ENCODE results near the gene ERBB2.

Gene ERBB2

DNA sequence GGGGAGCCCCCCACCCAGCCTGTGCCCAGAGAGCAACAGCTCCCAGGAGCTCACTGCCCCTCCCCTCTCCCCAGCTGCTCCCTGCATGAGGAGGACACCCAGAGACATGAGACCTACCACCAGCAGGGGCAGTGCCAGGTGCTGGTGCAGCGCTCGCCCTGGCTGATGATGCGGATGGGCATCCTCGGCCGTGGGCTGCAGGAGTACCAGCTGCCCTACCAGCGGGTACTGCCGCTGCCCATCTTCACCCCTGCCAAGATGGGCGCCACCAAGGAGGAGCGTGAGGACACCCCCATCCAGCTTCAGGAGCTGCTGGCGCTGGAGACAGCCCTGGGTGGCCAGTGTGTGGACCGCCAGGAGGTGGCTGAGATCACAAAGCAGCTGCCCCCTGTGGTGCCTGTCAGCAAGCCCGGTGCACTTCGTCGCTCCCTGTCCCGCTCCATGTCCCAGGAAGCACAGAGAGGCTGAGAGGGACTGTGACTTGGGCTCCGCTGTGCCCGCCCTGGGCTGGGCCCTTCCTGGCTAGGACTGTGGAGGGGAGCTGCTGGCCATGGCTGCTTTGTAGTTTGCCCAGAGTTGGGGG, 34.1 kb upstream of the ERBB2 start:
- DNase-seq (ENCODE audit: low read depth, low spot score): no peak

DNA sequence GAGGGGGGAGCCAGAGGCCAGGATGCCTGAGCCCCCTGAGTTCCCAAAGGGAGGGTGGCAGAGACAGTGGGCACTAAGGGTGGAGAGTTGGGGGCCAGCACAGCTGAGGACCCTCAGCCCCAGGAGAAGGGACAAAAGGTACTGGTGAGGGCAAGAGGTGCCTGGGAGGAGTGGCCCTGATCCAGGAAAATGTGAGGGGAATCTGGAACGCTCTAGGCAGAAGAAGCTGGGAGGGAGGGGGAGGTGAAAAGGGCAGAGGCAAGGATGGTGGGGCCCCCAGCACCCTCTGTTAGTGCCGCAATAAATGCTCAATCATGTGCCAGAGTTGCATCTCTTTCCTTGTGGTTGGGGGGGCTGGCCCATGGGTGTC, 33.6 kb upstream of the ERBB2 start:
- DNase-seq (ENCODE audit: low read depth, low spot score): no peak

DNA sequence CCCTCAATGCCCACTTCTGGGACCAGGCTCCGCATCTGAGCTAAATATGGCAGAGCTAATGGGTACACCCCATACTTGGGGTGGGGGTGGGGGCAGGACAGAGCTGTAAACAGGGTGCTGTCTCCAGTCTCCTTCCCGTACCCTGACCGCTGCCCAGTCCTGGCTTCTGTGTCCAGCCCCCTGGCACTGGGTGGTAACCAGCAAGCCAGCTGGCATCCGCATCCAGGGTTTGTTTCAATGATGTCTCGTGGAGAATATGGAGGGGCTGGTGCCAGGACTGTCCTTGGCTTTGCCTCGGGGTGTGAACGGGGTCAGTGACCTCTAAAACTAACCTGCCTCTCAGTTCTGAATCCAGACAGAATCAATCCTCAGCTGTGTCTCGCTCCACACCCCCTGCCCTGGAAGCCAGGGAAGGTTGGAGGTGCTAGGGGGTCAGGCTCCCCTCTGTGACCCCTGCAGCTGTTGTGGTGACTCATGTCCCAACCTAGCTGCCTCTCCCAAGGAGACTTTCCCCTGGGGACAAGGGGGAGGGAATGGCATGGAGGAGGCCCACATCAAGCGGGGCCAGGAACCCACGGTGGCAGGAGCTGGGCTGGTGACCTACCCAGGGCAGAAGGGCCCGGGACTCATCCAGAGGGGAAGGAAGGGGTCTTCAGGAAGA, 33.1 kb upstream of the ERBB2 start:
- no peak for DNase-seq (ENCODE audit: low read depth, low spot score)

DNA sequence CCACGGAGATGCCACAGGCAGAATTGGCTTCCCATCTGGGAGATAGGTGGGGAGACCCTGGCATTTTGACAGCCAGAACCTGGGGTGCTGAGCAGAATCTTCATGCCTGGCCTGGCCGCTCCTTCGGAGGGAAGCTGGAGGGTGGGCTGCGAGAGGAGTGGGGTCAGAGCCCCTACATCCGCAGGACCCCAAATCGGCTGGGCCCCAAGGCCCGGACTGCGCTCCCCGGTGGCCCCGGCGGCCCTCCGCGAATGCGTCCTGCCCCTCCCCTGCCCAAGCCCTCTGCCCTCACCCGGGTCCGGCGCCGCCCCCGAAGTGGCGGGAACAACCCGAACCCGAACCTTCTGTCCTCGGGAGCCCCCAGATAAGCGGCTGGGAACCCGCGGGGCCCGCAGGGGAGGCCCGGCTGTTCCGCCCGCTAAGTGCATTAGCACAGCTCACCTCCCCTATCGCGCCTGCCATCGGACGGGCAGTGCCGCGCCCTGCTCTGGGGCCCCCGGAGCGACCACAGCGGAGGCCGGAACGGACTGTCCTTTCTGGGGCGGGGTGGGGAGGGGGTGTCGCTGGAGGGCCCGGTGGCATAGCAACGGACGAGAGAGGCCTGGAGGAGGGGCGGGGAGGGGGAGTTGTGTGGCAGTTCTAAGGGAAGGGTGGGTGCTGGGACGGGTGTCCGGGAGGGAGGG, 32.5 kb upstream of the ERBB2 start:
- no peak for DNase-seq (ENCODE audit: low read depth, low spot score)

DNA sequence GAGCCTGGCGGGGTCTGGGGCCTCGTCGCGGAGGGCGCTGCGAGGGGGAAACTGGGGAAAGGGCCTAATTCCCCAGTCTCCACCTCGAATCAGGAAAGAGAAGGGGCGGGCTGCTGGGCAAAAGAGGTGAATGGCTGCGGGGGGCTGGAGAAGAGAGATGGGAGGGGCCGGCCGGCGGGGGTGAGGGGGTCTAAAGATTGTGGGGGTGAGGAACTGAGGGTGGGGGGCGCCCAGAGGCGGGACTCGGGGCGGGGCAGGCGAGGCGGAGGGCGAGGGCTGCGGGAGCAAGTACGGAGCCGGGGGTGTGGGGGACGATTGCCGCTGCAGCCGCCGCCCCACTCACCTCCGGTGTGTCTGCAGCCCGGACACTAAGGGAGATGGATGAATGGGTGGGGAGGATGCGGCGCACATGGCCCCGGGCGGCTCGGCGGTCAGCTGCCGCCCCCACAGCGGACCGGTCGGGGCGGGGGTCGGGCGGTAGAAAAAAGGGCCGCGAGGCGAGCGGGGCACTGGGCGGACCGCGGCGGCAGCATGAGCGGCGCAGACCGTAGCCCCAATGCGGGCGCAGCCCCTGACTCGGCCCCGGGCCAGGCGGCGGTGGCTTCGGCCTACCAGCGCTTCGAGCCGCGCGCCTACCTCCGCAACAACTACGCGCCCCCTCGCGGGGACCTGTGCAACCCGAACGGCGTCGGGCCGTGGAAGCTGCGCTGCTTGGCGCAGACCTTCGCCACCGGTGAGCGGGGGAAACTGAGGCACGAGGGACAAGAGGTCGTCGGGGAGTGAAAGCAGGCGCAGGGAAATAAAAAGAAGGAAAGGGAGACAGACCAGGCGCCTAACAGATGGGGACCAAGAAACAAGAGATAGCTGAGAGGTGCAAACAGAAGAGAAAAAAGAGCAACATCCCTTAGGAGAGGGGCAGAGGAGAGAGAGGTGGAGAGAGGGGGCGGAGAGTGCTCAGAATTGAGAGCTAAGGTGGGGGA, 31.6 kb upstream of the ERBB2 start, which contains the start of gene PNMT:
PNMT (plus strand) TSS at position 509 of the 980 bp plus-strand sequence; CDS start at position 532, 23 bp downstream.
- DNase-seq (ENCODE audit: low read depth, low spot score): no peak

DNA sequence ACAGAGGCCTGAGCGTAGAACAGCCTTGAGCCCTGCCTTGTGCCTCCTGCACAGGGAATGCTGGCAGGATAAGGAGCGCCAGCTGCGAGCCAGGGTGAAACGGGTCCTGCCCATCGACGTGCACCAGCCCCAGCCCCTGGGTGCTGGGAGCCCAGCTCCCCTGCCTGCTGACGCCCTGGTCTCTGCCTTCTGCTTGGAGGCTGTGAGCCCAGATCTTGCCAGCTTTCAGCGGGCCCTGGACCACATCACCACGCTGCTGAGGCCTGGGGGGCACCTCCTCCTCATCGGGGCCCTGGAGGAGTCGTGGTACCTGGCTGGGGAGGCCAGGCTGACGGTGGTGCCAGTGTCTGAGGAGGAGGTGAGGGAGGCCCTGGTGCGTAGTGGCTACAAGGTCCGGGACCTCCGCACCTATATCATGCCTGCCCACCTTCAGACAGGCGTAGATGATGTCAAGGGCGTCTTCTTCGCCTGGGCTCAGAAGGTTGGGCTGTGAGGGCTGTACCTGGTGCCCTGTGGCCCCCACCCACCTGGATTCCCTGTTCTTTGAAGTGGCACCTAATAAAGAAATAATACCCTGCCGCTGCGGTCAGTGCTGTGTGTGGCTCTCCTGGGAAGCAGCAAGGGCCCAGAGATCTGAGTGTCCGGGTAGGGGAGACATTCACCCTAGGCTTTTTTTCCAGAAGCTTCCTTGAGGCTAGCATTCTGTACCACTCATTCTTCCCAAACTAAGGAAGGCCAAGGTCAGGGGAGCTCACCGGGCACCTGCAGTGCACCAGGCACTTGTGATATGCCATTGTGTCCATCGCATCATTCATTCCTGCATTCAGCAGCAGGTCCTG, 29.7 kb upstream of the ERBB2 start:
- DNase-seq (ENCODE audit: low read depth, low spot score): no peak

DNA sequence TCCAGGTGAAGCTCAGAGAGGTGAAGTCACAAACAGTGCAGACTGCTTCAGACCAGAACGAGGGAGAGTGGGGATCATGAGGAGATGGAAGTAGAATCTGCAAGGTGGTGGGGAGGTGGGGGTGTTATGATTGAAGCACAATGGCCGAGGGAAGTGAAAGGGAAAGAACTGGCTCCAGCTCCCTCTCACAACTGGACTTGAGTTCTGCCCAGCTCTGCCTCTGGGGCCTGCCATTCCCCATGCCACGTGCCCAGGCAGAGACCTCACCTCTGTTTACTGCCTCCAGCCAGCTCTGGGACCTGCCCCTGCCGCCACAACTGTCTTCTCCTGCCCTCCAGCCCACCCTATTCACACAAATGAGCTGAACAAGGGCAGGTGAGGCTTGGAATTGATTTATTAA, 29.1 kb upstream of the ERBB2 start:
- DNase-seq (ENCODE audit: low read depth, low spot score): no peak

DNA sequence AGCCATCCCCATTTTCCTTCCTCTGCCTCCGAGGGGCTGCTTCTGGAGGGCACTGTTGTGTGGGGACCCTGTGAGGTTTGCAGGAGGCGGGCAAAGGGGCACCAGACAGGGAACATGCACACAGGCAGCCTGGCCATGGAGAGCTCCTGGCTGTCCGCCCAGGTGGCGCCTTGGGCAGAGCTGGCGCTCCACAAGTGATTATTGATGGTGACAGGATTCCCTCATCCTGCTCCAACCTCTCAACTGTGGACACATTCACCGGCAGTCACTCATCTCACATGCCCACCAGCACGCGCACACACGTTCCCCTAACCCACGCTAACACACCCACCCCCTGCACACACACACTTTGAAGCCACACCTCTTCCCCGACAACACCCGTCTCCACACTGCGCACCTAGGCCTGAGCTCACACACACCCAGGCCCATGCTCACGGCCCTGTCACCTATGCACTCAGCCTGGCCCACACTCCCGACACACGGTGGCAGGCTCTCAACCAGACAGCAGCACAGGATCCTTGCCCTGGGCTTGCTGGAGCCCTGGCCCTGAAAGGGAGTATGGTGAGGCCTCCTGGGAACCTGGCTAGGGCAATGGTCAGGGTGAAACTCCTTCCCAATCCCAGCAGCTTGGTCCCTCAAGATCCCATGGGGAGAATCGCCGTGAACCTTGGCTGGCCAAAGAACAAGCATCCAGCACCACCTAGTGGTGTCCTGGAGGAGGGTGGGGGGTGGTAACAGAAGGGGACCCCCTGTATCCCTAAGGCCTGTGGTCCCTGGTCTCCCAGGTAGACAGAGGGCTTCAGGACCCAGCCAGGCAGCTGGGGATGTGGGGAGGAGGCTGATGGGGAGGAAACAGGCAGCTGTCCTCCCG, 28.0 kb upstream of the ERBB2 start:
- no peak for DNase-seq (ENCODE audit: low read depth, low spot score)

DNA sequence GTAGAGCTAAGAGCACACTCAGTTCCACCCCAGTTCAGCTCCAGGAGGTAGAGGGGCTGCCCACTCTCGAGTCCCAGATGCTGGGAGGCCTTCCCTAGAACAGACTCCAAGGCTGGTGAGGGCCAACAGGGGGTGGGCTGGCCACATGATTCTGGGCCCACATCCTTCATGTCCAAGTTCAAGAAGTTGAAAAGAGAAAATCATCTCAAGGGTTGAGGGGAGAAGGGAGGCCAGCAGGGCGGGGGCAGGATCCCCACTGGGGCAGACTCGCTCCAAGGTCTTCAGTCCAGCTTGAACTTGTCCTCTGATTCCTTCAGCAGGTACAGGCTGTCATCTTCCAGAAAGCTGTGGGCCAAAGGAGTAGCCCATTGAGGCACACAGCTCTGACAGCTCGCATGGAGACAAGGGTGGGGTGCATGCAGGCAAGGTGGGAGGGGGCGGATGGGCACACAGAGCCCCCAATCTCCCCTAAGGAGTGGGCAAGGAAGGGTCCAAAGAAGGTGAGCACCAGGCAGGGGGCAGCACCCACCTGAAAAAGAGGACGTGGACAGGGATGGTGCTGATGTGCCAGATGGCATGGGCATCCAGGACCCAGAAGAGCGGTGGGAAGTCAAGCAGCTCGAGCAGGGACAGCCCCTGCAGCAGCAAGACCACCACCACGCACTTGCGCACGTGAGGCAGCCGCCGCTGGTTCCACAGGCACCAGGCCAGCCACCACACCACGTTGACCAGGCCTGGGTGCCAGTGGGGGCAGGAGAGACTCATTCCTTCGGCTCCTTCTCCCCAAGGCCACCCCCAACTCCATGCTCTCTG, 27.1 kb upstream of the ERBB2 start:
- no peak for DNase-seq (ENCODE audit: low read depth, low spot score)

DNA sequence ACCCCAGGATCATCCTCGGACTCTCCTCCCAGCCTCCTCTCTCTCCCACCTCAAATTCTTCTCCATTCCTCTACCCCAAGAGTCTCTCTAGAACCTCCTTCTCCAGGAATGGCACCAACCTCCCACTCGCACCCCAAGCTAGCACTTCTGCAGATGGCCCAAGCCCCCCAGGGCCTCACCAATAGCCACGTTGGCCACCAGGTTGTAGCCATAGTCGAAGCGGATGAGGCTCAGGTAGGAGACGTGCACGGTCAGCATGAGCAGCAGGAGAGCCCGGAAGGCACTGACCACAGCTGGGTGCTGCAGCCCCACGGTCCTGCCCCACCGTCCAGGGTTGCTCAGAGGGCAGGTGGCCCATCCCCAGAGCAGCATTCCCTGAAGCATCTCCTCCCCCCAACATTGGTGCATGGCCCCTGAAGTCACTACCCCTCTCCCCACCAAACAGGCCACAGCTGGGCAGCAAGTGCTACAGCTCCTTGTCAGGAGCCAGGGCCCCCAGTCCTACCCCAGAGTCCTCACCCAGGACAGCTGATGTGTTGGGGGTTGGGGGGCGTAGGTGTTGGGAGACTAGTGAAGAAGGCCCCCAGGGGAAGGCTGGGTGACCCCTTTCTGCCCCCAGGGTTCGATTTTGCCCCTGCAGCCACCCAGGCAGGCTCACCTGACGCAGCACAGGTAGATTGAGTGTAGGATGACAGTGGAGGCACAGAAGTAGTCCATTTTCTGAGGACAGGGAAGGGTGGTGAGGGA, 26.4 kb upstream of the ERBB2 start:
- DNase-seq (ENCODE audit: low read depth, low spot score): no peak

DNA sequence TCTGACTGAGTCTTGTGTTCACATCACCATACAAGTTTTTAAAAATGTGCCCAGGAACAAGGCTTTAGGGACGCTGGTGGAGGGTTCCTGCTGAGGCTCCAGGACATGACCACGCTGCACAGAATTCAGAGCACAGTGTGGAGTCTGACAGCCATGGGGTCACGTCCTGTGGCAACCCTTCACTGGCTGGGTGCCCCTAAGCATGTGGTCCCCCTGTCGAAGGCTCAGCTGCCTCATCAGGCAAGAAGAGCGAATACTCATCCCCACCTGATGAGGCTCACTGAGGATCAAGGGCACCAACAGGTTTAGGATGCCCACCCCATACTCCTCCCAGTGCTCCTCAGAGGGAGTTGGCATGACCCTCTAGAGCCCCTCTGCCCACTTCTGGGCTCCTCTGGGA, 25.7 kb upstream of the ERBB2 start:
- DNase-seq (ENCODE audit: low read depth, low spot score): no peak

DNA sequence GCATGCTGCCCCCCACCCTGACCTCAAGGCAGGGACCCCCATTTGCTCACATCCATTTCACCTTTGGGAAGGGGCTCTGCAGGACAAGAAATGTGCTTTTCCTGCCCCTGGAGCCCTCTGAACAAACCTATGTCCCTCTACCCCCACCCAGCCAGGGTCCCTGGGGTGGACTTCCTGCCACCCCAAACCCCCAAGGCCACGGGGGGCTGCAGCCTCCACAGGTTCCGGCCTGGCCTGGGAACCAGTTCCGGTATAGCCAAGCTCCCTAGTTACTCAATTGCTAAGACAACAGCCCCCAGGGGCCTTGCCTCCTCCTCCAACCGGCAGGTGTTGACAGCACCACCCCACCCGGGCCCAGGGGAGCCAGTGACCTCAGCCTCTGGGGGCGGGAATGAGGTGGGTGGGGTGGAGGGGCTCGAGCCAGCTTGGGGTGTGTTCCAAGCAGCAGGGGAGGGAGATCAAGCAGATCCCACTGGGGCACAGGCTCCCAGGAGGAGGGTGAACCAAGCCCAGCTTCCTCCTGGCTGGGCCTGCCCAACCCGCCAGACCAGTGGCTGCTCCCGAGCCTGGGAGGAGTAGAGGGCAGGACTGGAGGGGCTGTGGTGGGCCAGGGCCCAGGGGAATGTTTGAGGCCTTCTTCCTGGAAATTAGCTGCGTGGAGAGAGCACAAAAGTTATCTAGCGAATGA, 25.0 kb upstream of the ERBB2 start:
- DNase-seq (ENCODE audit: low read depth, low spot score): no peak

DNA sequence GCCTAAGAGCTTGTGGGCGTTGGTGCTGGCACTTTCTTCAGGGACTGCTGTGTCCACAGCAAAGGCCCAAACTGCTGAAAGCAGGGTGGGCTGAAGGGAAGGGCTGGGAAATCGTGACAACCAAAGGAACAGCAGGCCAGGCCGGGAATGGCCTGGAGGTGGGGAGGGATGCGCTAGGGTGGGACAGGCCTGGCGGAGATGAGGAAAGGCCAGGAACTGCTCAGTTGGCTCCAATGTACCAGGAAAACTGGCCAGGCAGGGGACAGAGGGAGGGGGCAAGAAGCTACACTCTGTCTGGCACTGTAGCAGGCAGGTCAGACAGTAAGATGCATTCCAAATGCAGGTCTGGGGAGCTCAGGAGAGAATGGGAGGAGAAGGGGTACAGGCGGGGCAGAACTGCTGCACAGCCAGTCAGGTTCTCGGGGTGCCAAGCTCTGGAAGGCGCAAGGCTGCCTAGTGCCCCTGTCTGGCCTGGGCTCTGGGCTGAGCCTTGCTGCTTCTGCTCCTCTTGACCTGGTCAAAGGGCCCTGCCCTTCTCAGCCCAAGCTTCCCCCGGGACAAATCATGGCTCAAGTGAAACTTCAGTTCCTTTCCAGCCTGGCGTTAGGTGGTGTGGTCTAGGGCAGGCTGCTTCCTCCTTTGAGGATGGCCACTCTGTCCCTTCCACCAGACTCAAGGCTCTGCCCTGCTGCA, 24.3 kb upstream of the ERBB2 start:
- DNase-seq (ENCODE audit: low read depth, low spot score): no peak

DNA sequence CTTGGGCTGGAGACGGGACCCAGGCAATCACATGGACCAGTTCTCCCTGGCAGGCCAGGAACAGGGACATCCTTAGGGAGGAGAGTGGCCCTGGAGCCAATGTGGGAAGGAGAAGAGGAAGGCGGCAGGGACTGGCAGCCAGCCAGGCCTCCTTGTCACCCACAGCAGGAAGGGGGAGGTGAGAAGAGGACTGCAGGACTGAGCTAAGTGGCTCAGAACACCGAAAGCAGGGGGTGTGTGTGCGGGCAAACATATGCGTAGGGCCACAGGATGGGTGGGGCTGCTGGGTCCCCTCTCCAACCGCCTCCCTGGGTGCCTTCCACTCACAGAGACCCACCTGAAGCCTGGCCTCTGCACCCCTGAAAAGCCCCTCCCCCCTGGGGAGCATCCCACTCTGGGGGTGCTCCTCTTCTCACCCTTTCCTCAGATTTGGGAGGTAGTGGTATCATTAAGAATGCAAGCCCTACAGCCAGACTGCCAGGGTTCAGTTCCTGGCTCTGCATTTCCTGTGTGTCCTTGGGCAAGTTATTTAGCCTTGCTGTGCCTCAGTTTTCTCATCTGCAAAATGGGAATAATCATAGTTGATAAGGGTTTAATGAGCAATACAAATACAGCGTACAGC, 23.6 kb upstream of the ERBB2 start:
- no peak for DNase-seq (ENCODE audit: low read depth, low spot score)

DNA sequence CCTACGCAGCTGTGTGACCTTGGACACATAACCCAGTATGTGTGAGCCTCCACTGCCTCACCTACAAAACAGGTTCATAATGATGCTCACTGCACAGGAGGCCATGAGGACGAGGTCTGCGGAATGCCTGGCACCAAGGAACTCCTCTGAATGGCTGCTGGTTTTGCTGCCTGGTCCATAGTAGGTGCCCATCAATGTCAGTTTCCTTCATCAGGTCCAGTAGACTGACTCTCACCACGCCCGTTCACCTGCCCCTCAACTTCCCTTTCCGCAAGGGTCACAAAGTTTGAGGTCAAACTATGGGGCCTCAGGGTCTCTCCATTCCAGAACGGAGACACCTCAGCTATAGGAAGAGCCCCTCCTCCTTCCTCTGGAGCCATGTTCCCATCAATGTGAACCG, 22.8 kb upstream of the ERBB2 start:
- DNase-seq (ENCODE audit: low read depth, low spot score): no peak

DNA sequence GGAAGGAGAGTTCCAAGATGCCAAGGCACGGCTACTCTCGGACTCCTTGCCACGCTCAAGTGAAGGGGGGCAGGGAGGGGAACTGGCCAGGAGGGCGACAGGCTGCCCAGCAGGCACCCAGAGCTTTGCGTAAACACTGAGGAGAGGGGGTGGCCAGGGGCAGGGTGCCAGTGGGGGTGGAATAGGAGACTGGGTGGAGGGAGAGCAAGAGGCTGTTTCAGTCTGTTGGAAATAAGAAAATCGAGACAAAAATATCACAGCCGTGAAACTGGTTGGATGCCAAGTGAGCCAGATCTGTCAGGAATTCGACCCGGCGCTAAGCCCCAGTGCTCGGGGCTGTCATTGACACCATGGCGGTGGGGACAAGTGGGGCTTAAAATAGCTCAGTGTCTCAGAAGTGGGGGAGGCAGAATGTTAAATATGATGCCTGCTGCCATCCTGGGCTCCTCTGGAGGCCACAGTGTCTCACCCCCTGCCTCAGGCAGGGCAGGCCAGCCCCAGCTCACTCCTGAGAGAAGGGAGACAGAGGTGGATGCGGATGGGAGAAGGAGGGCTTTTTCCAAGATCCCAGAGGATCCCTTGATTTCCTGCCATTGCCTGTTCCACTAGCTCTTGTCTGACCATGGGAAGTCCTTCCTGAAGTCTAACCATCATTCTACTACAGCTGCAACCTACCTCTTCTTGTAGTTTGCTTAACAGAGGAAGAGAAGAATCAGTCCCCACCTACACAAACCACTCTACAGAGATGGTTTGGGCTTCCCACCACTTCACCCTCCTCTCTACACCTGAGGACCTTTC, 22.1 kb upstream of the ERBB2 start:
- DNase-seq (ENCODE audit: low read depth, low spot score): no peak
